Endothelial cell of umbilical vein (primary cell): ENCODE measurements around the gene GNAZ. TPM values are rescaled to one million over a fixed set of nuclear protein-coding genes. Genes with fewer than 3 reads are reported as not detected.

Source experiments
- BruUV-seq: library from RNA; stranded (reverse); fragments of 400-500 nt; replicated peaks from 2 replicates; lab custom pipeline; 2021; lab: Mats Ljungman, UMichigan
- CTCF ChIA-PET: fragments of 300-600, 350-600 bp; sonication (Branson Sonifier 250); formaldehyde crosslinking; loops from one replicate; lab custom pipeline; 2021; ENCODE audit warnings: antibody characterized with exemption, inconsistent platforms; lab: Charles Lee
- POLR2A ChIA-PET: fragments of 300-600, 350-600 bp; sonication (Branson Sonifier 250); formaldehyde crosslinking; loops from one replicate; lab custom pipeline; 2021; ENCODE audit warnings: antibody characterized with exemption, inconsistent platforms; lab: Charles Lee
- DNase-seq: peaks from one replicate; pipeline ENCODE4 v3.0.0-alpha.2; 2011; ENCODE audit warnings: low read depth, low spot score
- FAIRE-seq: peaks from 2 replicates; lab custom pipeline; 2011; peaks lifted over from hg19 to GRCh38; lab: Jason Lieb, UNC
- H2AFZ ChIP-seq: 2 replicates; pipeline ENCODE4 v1.6.0; 2012; ENCODE audit warnings: low read depth, low read length, control low read depth, inconsistent platforms
- H3K27ac ChIP-seq: 2 replicates; pipeline ENCODE4 v1.5.1; 2011; ENCODE audit warnings: low read depth, mild to moderate bottlenecking, control low read depth, low read length, moderate library complexity; ENCODE audit not compliant: insufficient read depth
- H3K27me3 ChIP-seq, 2 experiments: 2 replicates each; pipeline versions ENCODE4 v1.6.0 to v1.6.1; 2011; ENCODE audit warnings: low read length in 2 of 2, mixed read lengths in 1 of 2; ENCODE audit not compliant: control insufficient read depth in 2 of 2, insufficient read depth in 2 of 2
- H3K36me3 ChIP-seq, 2 experiments: 2 replicates in 1 of 2; 3 replicates in 1 of 2; pipeline ENCODE4 v1.5.1; 2011; ENCODE audit warnings: low read length in 2 of 2, mild to moderate bottlenecking in 1 of 2, moderate library complexity in 1 of 2; ENCODE audit not compliant: control insufficient read depth in 2 of 2, insufficient read depth in 2 of 2; ENCODE audit errors: extremely low read depth in 1 of 2
- H3K4me1 ChIP-seq: 3 replicates; pipeline ENCODE4 v1.5.1; 2011; ENCODE audit warnings: mild to moderate bottlenecking, low read length; ENCODE audit not compliant: control insufficient read depth, insufficient read depth; ENCODE audit errors: extremely low read depth
- H3K4me2 ChIP-seq: 2 replicates; pipeline ENCODE4 v1.6.1; 2011; ENCODE audit warnings: low read length, control low read depth, mixed read lengths; ENCODE audit not compliant: insufficient read depth
- H3K4me3 ChIP-seq, 3 experiments: fragments of 200-600 bp in 1 of 3; sonication (generic), shearing (Covaris generic) in 1 of 3; replicated peaks in 1 of 3; 2 replicates each; pipeline ENCODE4 v1.5.1; 2011 to 2016; ENCODE audit warnings: control low read depth in 3 of 3, low read length in 3 of 3, mild to moderate bottlenecking in 2 of 3, inconsistent platforms in 1 of 3, low read depth in 1 of 3, moderate library complexity in 1 of 3; ENCODE audit not compliant: insufficient read depth in 1 of 3
- H3K79me2 ChIP-seq: 2 replicates; pipeline ENCODE4 v1.6.0; 2012; ENCODE audit warnings: low read length, inconsistent platforms; ENCODE audit not compliant: control insufficient read depth, insufficient read depth
- H3K9ac ChIP-seq: replicated peaks from 2 replicates; pipeline ENCODE3; 2011; ENCODE audit warnings: low read length, control low read depth; ENCODE audit not compliant: insufficient read depth; ENCODE audit errors: extremely low read depth
- H3K9me1 ChIP-seq: replicated peaks from 3 replicates; pipeline ENCODE4 v1.6.0; 2011; ENCODE audit warnings: mild to moderate bottlenecking, low read length; ENCODE audit not compliant: control insufficient read depth, insufficient read depth; ENCODE audit errors: extremely low read depth
- H3K9me3 ChIP-seq: replicated peaks from 2 replicates; pipeline ENCODE4 v1.5.1; 2012; ENCODE audit warnings: low read length, inconsistent platforms; ENCODE audit not compliant: control insufficient read depth, insufficient read depth
- H4K20me1 ChIP-seq: replicated peaks from 2 replicates; pipeline ENCODE3; 2011; ENCODE audit warnings: mild to moderate bottlenecking, low read length; ENCODE audit not compliant: control insufficient read depth, insufficient read depth; ENCODE audit errors: extremely low read depth
- CTCF ChIP-seq, 2 donors: IDR thresholded peaks; 1 replicate in 1 of 2; 2 replicates in 1 of 2; pipeline ENCODE4 v1.5.1; 2011; ENCODE audit warnings: low read length in 2 of 2, mild to moderate bottlenecking in 2 of 2, moderate library complexity in 2 of 2, control low read depth in 1 of 2, inconsistent platforms in 1 of 2, low read depth in 1 of 2; ENCODE audit not compliant: insufficient read depth in 1 of 2; ENCODE audit errors: extremely low read depth in 1 of 2
- EZH2 ChIP-seq: IDR thresholded peaks from 2 replicates; pipeline ENCODE4 v1.6.1; 2012; ENCODE audit warnings: borderline replicate concordance, low read depth, mild to moderate bottlenecking, moderate library complexity, low read length, inconsistent platforms; ENCODE audit not compliant: severe bottlenecking
- FOS ChIP-seq: IDR thresholded peaks from 2 replicates; pipeline ENCODE4 v1.6.1; 2011; ENCODE audit warnings: mild to moderate bottlenecking, low read length, moderate library complexity, borderline replicate concordance; ENCODE audit not compliant: insufficient read depth
- GATA2 ChIP-seq: IDR thresholded peaks from 2 replicates; pipeline ENCODE4 v1.7.0; 2011; ENCODE audit warnings: low read depth, mild to moderate bottlenecking, moderate library complexity, mixed read lengths, low read length; ENCODE audit not compliant: insufficient read length, insufficient read depth
- JUN ChIP-seq: IDR thresholded peaks from 2 replicates; pipeline ENCODE4 v1.6.1; 2011; ENCODE audit warnings: borderline replicate concordance, low read depth; ENCODE audit not compliant: insufficient read length, insufficient read depth
- MYC ChIP-seq: IDR thresholded peaks from one replicate; pipeline ENCODE4 v1.6.1; 2011; ENCODE audit warnings: mild to moderate bottlenecking, low read depth, low read length
- POLR2A ChIP-seq: IDR thresholded peaks from 2 replicates; pipeline ENCODE4 v1.6.1; 2012; ENCODE audit warnings: low read depth, mild to moderate bottlenecking, control low read depth, low read length
- POLR2AphosphoS5 ChIP-seq: IDR thresholded peaks from 2 replicates; pipeline ENCODE4 v1.6.1; 2012; ENCODE audit warnings: low read depth, mild to moderate bottlenecking, control low read depth, low read length, moderate library complexity; ENCODE audit not compliant: insufficient read depth
- dilution Hi-C: fragments of 300-500 bp; cut with MboI; formaldehyde crosslinking; loops from one replicate; pipeline ENCODE4 v1.15.0; 2019; ENCODE audit warnings: low sequenced_read_pairs; ENCODE audit not compliant: extremely low pct_ligation_motif_present
- intact Hi-C: fragments of 100-400 bp; cut with micrococcal nuclease; formaldehyde crosslinking; loops from one replicate; pipeline ENCODE4 v1.10.0; 2022
- polyA plus RNA-seq, 4 experiments: library from polyadenylated mRNA; depleted of rRNA in 3 of 4; stranded (reverse) in 3 of 4; unstranded in 1 of 4; fragments of >200 nt; gene quantifications; 2 replicates each; pipeline versions ENCODE4 v1.2.1 to v1.2.3, GENCODE V29; 2011 to 2012; ENCODE audit warnings: missing spikeins in 1 of 4
- total RNA-seq: library from RNA; stranded (reverse); gene quantifications from 2 replicates; pipeline ENCODE4 v1.2.3, GENCODE V29; 2021
- TF ChIP-seq, protein P1 (sequence below): IDR thresholded peaks from 2 replicates; pipeline ENCODE4 v1.6.1; 2011; ENCODE audit not compliant: insufficient read depth, insufficient read length

GNAZ gene
- total and polyA plus RNA-seq, 2 donors (not counting 3 experiments of a cell fraction or from before 2014, with no cell fraction given) = 0.44 to 0.86 TPM

GRCh38 chr22:23082534-23083314 lies 12.4 kb downstream of the GNAZ start:
- H3K4me3 ChIP-seq = no peak overlapping the region
- H3K79me2 ChIP-seq = no peaks in the 10 kb centered on the region
- no peaks in the 10 kb centered on the region for H3K27me3 ChIP-seq
- no peak for DNase-seq
- no peaks in the 10 kb centered on the region for H3K9me3 ChIP-seq
- intact Hi-C loops = no loop called here
- no peaks in the 10 kb centered on the region for H3K36me3 ChIP-seq
- no peaks in the 10 kb centered on the region for H4K20me1 ChIP-seq
- H3K4me1 ChIP-seq = no peaks in the 10 kb centered on the region
- BruUV-seq = no TSS peak
- H3K9ac ChIP-seq = no peak overlapping the region
- no peak overlapping the region for H3K4me2 ChIP-seq
- CTCF ChIA-PET = interaction anchor here (1.0 kb wide), 1 partner anchor 11 kb away, joined by 4 read pairs; no protein-coding TSS in a partner anchor
- no peak overlapping the region for H2AFZ ChIP-seq
- dilution Hi-C loops = no loop called here
- no peak overlapping the region for H3K27ac ChIP-seq
- TF ChIP-seq FOS (no peak), POLR2A (no peak), EZH2 (no peak), JUN (no peak), MYC (no peak), CTCF (IDR thresholded peaks at IDR 0.05; ENCODE audit: extremely low read depth in 1 of 2, insufficient read depth in 1 of 2, low read depth in 1 of 2, low read length in 2 of 2) (no peak), GATA2 (no peak), POLR2AphosphoS5 (no peak)
- TF ChIP-seq, protein P1, sequence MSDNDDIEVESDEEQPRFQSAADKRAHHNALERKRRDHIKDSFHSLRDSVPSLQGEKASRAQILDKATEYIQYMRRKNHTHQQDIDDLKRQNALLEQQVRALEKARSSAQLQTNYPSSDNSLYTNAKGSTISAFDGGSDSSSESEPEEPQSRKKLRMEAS = no peak
- FAIRE-seq = no peak
- POLR2A ChIA-PET = no interaction called here
- H3K9me1 ChIP-seq = no peaks in the 10 kb centered on the region
